ENCODE results near the gene MBP. TPM values are rescaled to one million over a fixed set of nuclear protein-coding genes. Genes with fewer than 3 reads are reported as not detected.

MBP gene
- total RNA-seq, 1 experiment from 2014 or later = 88.8 TPM

DNA sequence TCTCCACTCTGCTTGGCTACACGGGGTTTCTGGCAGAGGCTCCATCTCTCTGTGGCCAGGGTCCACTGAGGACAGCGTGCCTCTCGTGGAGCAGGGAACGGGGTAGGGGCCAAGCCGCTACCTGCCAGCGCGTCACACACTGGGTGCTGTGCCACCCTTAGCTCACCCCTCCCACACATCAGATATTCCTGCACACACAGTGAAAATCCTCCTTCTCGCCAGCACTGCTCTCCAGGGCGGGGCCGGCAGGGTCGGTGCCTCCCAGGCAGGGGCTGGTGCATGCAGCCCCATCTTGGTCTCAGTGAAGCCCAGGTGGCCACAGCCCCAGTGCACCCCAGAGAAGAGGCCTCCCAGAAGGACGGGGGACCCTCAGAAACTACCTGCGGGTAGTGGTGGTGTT, 124.6 kb downstream of the MBP start:
- Histone ChIP-seq H3K4me3 (ENCODE audit: low read depth in 2 of 2, low read length in 2 of 2) (no peak overlapping the region), H3K4me1 (ENCODE audit: control insufficient read depth, insufficient read depth, low read length) (no peaks in the 10 kb centered on the region; the same call in 1 of the 2 replicates), H3K9me3 (ENCODE audit: control insufficient read depth, insufficient read depth, low read depth, low read length) (no peaks in the 10 kb centered on the region), H3K27ac (ENCODE audit: low read length) (no peak overlapping the region), H3K36me3 (ENCODE audit: control insufficient read depth, insufficient read depth, low read length) (no peaks in the 10 kb centered on the region), H3K27me3 (ENCODE audit: control insufficient read depth, insufficient read depth, low read length) (no peaks in the 10 kb centered on the region)
- TF ChIP-seq, protein P1, sequence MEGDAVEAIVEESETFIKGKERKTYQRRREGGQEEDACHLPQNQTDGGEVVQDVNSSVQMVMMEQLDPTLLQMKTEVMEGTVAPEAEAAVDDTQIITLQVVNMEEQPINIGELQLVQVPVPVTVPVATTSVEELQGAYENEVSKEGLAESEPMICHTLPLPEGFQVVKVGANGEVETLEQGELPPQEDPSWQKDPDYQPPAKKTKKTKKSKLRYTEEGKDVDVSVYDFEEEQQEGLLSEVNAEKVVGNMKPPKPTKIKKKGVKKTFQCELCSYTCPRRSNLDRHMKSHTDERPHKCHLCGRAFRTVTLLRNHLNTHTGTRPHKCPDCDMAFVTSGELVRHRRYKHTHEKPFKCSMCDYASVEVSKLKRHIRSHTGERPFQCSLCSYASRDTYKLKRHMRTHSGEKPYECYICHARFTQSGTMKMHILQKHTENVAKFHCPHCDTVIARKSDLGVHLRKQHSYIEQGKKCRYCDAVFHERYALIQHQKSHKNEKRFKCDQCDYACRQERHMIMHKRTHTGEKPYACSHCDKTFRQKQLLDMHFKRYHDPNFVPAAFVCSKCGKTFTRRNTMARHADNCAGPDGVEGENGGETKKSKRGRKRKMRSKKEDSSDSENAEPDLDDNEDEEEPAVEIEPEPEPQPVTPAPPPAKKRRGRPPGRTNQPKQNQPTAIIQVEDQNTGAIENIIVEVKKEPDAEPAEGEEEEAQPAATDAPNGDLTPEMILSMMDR (IDR thresholded peaks at IDR 0.05) = no peak
- TF ChIP-seq POLR2AphosphoS5 (IDR thresholded peaks at IDR 0.05; ENCODE audit: low read depth, low read length) (no peak), SIN3A (IDR thresholded peaks at IDR 0.05; ENCODE audit: borderline replicate concordance, insufficient read depth, low read depth, low read length) (no peak), TCF7L2 (IDR thresholded peaks at IDR 0.05; ENCODE audit: low read depth, low read length) (no peak)
- TF ChIP-seq, protein P2, sequence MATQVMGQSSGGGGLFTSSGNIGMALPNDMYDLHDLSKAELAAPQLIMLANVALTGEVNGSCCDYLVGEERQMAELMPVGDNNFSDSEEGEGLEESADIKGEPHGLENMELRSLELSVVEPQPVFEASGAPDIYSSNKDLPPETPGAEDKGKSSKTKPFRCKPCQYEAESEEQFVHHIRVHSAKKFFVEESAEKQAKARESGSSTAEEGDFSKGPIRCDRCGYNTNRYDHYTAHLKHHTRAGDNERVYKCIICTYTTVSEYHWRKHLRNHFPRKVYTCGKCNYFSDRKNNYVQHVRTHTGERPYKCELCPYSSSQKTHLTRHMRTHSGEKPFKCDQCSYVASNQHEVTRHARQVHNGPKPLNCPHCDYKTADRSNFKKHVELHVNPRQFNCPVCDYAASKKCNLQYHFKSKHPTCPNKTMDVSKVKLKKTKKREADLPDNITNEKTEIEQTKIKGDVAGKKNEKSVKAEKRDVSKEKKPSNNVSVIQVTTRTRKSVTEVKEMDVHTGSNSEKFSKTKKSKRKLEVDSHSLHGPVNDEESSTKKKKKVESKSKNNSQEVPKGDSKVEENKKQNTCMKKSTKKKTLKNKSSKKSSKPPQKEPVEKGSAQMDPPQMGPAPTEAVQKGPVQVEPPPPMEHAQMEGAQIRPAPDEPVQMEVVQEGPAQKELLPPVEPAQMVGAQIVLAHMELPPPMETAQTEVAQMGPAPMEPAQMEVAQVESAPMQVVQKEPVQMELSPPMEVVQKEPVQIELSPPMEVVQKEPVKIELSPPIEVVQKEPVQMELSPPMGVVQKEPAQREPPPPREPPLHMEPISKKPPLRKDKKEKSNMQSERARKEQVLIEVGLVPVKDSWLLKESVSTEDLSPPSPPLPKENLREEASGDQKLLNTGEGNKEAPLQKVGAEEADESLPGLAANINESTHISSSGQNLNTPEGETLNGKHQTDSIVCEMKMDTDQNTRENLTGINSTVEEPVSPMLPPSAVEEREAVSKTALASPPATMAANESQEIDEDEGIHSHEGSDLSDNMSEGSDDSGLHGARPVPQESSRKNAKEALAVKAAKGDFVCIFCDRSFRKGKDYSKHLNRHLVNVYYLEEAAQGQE (IDR thresholded peaks at IDR 0.05; ENCODE audit: insufficient read depth in 1 of 2, low read depth in 2 of 2, low read length in 1 of 2) = no peak
- in situ Hi-C loops (cut with HindIII; ENCODE audit: low pct_unique_long_range_greater_than_20kb, low sequenced_read_pairs) = no loop called here
- ATAC-seq (no peak), DNase-seq (ENCODE audit: low read depth, low spot score) (no peak)
- POLR2A ChIA-PET = no interaction called here
- CTCF ChIA-PET = no interaction called here
- intact Hi-C loops (cut with micrococcal nuclease; ENCODE audit: unreplicated experiment) = no loop called here
- BruUV-seq (replicated peaks) = no TSS peak

GRCh38 chr18:77007251-77007650, 125.3 kb downstream of the MBP start:
- H3K27ac ChIP-seq (ENCODE audit: low read length) = no peak overlapping the region
- H3K4me1 ChIP-seq (ENCODE audit: control insufficient read depth, insufficient read depth, low read length) = no peaks in the 10 kb centered on the region; the same call in 1 of the 2 replicates
- no peak for ATAC-seq
- in situ Hi-C loops (cut with HindIII; ENCODE audit: low pct_unique_long_range_greater_than_20kb, low sequenced_read_pairs) (no loop called here), intact Hi-C loops (cut with micrococcal nuclease; ENCODE audit: unreplicated experiment) (no loop called here)
- no peak overlapping the region for H3K4me3 ChIP-seq (ENCODE audit: low read depth in 2 of 2, low read length in 2 of 2)
- no peak for DNase-seq (ENCODE audit: low read depth, low spot score)
- TF ChIP-seq POLR2AphosphoS5 (IDR thresholded peaks at IDR 0.05; ENCODE audit: low read depth, low read length) = no peak
- TF ChIP-seq, protein P2 (IDR thresholded peaks at IDR 0.05; ENCODE audit: insufficient read depth in 1 of 2, low read depth in 2 of 2, low read length in 1 of 2) = no peak
- no peak for TF ChIP-seq TCF7L2 (IDR thresholded peaks at IDR 0.05; ENCODE audit: low read depth, low read length)
- no peak for TF ChIP-seq SIN3A (IDR thresholded peaks at IDR 0.05; ENCODE audit: borderline replicate concordance, insufficient read depth, low read depth, low read length)
- no peaks in the 10 kb centered on the region for H3K27me3 ChIP-seq (ENCODE audit: control insufficient read depth, insufficient read depth, low read length)
- H3K36me3 ChIP-seq (ENCODE audit: control insufficient read depth, insufficient read depth, low read length) = no peaks in the 10 kb centered on the region
- H3K9me3 ChIP-seq (ENCODE audit: control insufficient read depth, insufficient read depth, low read depth, low read length) = no peaks in the 10 kb centered on the region
- BruUV-seq (replicated peaks) = no TSS peak
- CTCF ChIA-PET = no interaction called here
- POLR2A ChIA-PET = interaction anchor here (0.6 kb wide), 1 partner anchor 503 kb away, joined by 6 read pairs; no protein-coding TSS in a partner anchor
